Body of pancreas (tissue), 4 donors: ENCODE results near the gene COP1. TPM values are rescaled to one million over a fixed set of nuclear protein-coding genes. Genes with fewer than 3 reads are reported as not detected.

Experiments
- ATAC-seq: fragments of 150-250 bp; one replicate; pipeline ENCODE4 v1.9.1; 2016
- DNase-seq, 4 donors: peaks; one replicate each; pipeline ENCODE4 v3.0.0-alpha.2; 2019
- H3K27ac ChIP-seq, 4 donors: fragments of 200-600 bp; sonication (generic); 1 replicate in 3 of 4; 2 replicates in 1 of 4; pipeline versions ENCODE4 v1.5.1 to v1.6.1; 2016 to 2019; ENCODE audit warnings: mild to moderate bottlenecking in 1 of 4, mixed read lengths in 1 of 4, moderate library complexity in 1 of 4
- H3K27me3 ChIP-seq, 2 donors: fragments of 200-600 bp; sonication (generic); one replicate each; pipeline ENCODE4 v1.6.0; 2016; ENCODE audit warnings: mild to moderate bottlenecking in 1 of 2
- H3K36me3 ChIP-seq, 2 donors: fragments of 200-600 bp; sonication (generic); replicated peaks in 1 of 2; 2 replicates each; pipeline ENCODE4 v1.5.1; 2016; ENCODE audit warnings: low read depth in 2 of 2; ENCODE audit not compliant: insufficient read depth in 1 of 2
- H3K4me1 ChIP-seq: fragments of 200-600 bp; sonication (generic); one replicate; pipeline ENCODE4 v1.6.0; 2016
- H3K4me3 ChIP-seq, 2 donors: fragments of 200-600 bp; sonication (generic); 1 replicate in 1 of 2; 2 replicates in 1 of 2; pipeline ENCODE4 v1.5.1; 2016 to 2019
- H3K9me3 ChIP-seq, 3 donors: fragments of 200-600 bp; sonication (generic); 1 replicate in 2 of 3; 2 replicates in 1 of 3; pipeline ENCODE4 v1.5.1; 2016
- CTCF ChIP-seq, 7 experiments: fragments of 450-650 bp in 4 of 7; fragments of 200-600 bp in 3 of 7; sonication (generic) in 3 of 7; IDR thresholded peaks; one replicate each; pipeline ENCODE4 v1.5.1; 2016 to 2019; ENCODE audit warnings: antibody characterized with exemption in 7 of 7
- POLR2A ChIP-seq, 3 donors: fragments of 450-650 bp; IDR thresholded peaks; one replicate each; pipeline ENCODE4 v1.6.1; 2016; ENCODE audit warnings: antibody characterized with exemption in 3 of 3, mild to moderate bottlenecking in 2 of 3
- WGBS, 2 donors: methylation state at CpG; one replicate each; pipeline ENCODE4 v1.1.5; 2017; 5-methylcytosine and 5-hydroxymethylcytosine counted together
- intact Hi-C: fragments of 100-400 bp; cut with DNase I; formaldehyde crosslinking; loops from one replicate; pipeline ENCODE4 v1.15.1; 2023
- total RNA-seq, 2 donors: library from RNA; depleted of rRNA; stranded (reverse); fragments of >200 nt; gene quantifications; one replicate each; pipeline ENCODE4 v1.1.0, GENCODE V29; 2016

Gene COP1
- total RNA-seq, 2 donors from 2014 or later = 36.6 to 45.8 TPM

DNA sequence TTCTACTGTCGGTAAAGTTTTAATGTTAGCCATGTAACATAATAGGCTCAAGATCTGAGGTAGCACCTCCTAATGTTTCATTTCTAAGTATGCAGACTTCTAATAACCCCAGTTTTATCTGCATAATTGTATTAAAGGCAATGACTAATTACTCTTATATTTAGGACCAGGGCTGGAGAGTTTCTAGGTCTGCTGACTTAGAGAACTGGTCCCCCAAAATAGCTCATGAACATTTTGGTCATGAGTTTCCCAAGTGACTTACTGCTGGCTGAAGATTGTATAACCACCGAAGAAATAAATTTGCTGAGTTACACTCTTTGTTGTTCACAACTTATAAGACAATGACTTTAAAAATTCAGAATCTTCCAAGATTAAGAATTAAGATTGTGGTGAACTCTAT lies 265.9 kb downstream of the COP1 start:
- H3K27ac ChIP-seq = no peak overlapping the region
- H3K9me3 ChIP-seq = no peaks in the 10 kb centered on the region
- TF ChIP-seq POLR2A (IDR thresholded peaks at IDR 0.05) (no peak), CTCF (IDR thresholded peaks at IDR 0.05) (no peak)
- no peaks in the 10 kb centered on the region for H3K27me3 ChIP-seq
- intact Hi-C loops = no loop called here
- DNase-seq (no peak), ATAC-seq (no peak)
- H3K4me3 ChIP-seq = no peak overlapping the region
- H3K4me1 ChIP-seq = no peaks in the 10 kb centered on the region
- H3K36me3 ChIP-seq = no peaks in the 10 kb centered on the region
- WGBS, 2 donors = 91 to 97% methylated on average over 2 of the region's 2 CpGs

DNA sequence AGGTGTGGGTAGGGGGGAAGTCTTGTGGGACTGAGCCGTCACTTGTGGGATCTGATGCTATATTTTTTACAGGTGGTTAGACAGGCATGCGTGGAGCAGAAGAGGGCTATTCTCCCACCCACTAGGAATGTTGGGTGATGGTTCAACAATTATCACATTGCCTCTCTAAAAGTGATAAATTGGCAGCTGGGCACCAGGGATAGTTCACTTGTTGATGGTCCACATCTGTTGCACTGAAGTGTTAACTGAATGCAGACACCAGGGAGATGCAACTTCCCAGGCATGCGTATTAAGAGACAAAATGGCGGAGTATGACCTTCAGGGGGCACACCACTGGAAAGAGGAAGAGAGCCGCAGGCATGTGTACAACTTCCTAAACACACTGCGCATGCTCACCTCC lies 270.4 kb downstream of the COP1 start:
- 95% methylated on average over 6 of the region's 6 CpGs for WGBS, 2 donors
- no peak overlapping the region for H3K27ac ChIP-seq
- ATAC-seq (no peak), DNase-seq (no peak)
- no peaks in the 10 kb centered on the region for H3K4me1 ChIP-seq
- no peak overlapping the region for H3K4me3 ChIP-seq
- intact Hi-C loops = no loop called here
- H3K27me3 ChIP-seq = no peaks in the 10 kb centered on the region
- TF ChIP-seq CTCF (IDR thresholded peaks at IDR 0.05) = no peak
- no peak for TF ChIP-seq POLR2A (IDR thresholded peaks at IDR 0.05)
- no peaks in the 10 kb centered on the region for H3K36me3 ChIP-seq
- H3K9me3 ChIP-seq = no peaks in the 10 kb centered on the region

DNA sequence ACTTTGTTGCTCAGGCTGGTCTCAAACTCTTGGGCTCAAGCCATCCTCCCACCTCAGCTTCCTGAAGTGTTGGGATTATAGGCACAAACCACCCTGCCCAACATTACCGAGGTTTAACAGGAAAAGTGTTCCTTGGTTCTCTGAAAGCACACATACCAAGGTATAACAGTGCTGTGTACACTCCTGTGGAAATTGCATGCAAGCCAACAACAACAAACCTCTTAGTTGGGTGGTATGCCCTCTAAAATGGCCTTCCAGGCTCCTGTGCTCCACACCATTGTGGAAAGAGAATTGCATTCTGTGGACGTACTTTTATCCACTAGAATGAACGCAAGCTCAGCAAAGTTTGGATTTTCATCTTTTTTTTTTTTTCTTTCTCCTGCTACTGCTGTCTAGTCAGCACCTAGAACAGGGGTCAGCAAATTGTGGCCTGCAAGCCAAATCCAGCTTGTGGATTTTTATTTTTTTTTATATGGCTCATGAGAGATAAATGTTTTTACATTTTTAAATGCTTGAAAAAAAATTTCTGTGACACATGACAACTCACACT lies 271.4 kb downstream of the COP1 start:
- ATAC-seq (no peak), DNase-seq (no peak)
- no peaks in the 10 kb centered on the region for H3K4me1 ChIP-seq
- no peaks in the 10 kb centered on the region for H3K36me3 ChIP-seq
- intact Hi-C loops = no loop called here
- no peaks in the 10 kb centered on the region for H3K9me3 ChIP-seq
- no peak overlapping the region for H3K27ac ChIP-seq
- 64 to 67% methylated on average over 3 of the region's 3 CpGs for WGBS, 2 donors
- no peaks in the 10 kb centered on the region for H3K27me3 ChIP-seq
- TF ChIP-seq POLR2A (IDR thresholded peaks at IDR 0.05) (no peak), CTCF (IDR thresholded peaks at IDR 0.05) (no peak)
- H3K4me3 ChIP-seq = no peak overlapping the region

GRCh38 chr1:175935166-175935565 lies 271.9 kb downstream of the COP1 start:
- no peaks in the 10 kb centered on the region for H3K9me3 ChIP-seq
- H3K27me3 ChIP-seq = no peaks in the 10 kb centered on the region
- H3K36me3 ChIP-seq = no peaks in the 10 kb centered on the region
- H3K4me1 ChIP-seq = no peaks in the 10 kb centered on the region
- DNase-seq = no peak
- WGBS, 2 donors = 96 to 98% methylated on average over 3 of the region's 3 CpGs
- ATAC-seq = no peak
- H3K27ac ChIP-seq = no peak overlapping the region
- TF ChIP-seq POLR2A (IDR thresholded peaks at IDR 0.05) (no peak), CTCF (IDR thresholded peaks at IDR 0.05) (no peak)
- intact Hi-C loops = no loop called here
- no peak overlapping the region for H3K4me3 ChIP-seq

- Histone ChIP-seq H3K36me3 (no peaks in the 10 kb centered on the region), H3K9me3 (no peaks in the 10 kb centered on the region), H3K4me1 (no peaks in the 10 kb centered on the region), H3K27ac (no peak overlapping the region), H3K4me3 (no peak overlapping the region), H3K27me3 (no peaks in the 10 kb centered on the region)
- 87 to 89% methylated on average over 3 of the region's 3 CpGs for WGBS, 2 donors
- ATAC-seq (no peak), DNase-seq (no peak)
- intact Hi-C loops = no loop called here
- TF ChIP-seq CTCF (IDR thresholded peaks at IDR 0.05) (no peak), POLR2A (IDR thresholded peaks at IDR 0.05) (no peak)
Measured at GRCh38 chr1:175933801-175934200, 273.3 kb downstream of the COP1 start.
